HG03025 (cell line): ENCODE data around the gene ERFE.
"Not testable (repeated sequence)": the region's sequence is repeated elsewhere in the genome, so short reads cannot be mapped to it uniquely, and the experiment has no call there.

Experiments used
- ATAC-seq: cut with Tn5 transposase; IDR thresholded peaks from one replicate; pipeline ENCODE4 v1.9.1; 2021; ENCODE audit warnings: mild to moderate bottlenecking, moderate library complexity; ENCODE audit not compliant: unreplicated experiment, low FRiP score

Gene ERFE

DNA sequence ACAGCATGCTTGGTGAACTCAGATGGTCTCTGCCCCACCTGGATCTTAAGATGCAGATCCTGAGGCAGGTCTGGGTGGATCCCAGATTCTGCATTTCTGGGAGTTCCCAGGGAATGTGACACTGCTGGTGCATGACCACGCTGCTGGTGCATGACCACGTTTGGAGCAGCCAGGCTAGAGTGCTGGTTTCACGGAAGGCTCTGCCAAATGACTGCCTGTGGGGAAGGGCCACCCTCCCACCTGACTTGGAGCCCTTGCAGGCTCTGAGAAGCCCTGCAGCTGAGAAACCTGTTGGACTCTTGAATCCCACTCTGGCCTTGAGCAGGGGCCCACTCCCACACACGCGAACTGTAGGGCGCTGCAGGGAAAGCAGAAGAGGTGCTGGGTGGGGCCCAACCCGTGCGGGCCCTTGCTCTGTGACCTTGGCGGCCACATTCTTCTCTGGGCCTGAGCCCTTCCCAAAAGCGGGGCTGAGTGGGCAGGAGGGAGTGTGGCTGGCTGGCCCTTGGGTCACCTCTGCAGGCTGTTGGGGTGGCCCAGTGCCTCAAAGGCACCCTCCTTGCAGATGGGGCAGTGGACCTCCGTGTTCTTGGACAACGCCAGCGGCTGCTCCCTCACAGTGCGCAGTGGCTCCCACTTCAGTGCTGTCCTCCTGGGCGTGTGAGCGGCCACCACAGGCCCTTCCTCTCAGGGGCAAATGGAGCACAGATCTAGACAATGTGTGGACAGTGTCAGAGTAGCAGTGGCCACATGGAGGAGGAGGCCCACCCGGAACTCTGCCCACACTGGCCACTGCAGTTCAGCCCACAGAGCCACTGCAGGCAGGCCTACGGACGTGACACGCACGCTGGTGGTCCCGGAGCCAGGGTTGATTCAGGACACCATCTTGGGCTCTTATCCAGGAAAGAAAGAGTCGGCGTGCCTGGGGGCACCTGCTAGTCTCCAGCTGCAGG, 7.9 kb downstream of the ERFE start:
- ATAC-seq = no peak

- ATAC-seq = no peak
Measured at GRCh38 chr2:238167344-238167715, 8.6 kb downstream of the ERFE start.

DNA sequence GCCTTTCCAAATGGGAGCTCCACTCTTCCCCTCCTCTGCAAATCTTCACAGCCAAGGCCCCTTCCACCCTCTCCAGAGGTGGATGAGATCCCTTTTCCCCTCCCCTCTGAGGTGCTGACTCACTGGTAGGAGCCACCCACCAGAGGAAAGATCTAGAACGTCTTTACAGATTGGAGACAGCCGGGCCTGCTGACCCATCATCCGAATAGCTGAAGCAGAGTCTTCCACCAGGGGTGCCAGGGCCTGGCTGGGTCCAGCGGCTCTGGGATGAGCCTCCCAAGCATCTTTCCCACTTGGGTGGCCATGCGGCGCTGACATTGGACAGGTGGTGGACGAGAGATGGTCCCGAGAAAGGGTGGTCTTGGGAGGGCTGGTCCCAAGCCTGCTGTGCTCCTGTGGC, 9.0 kb downstream of the ERFE start:
- no peak for ATAC-seq

DNA sequence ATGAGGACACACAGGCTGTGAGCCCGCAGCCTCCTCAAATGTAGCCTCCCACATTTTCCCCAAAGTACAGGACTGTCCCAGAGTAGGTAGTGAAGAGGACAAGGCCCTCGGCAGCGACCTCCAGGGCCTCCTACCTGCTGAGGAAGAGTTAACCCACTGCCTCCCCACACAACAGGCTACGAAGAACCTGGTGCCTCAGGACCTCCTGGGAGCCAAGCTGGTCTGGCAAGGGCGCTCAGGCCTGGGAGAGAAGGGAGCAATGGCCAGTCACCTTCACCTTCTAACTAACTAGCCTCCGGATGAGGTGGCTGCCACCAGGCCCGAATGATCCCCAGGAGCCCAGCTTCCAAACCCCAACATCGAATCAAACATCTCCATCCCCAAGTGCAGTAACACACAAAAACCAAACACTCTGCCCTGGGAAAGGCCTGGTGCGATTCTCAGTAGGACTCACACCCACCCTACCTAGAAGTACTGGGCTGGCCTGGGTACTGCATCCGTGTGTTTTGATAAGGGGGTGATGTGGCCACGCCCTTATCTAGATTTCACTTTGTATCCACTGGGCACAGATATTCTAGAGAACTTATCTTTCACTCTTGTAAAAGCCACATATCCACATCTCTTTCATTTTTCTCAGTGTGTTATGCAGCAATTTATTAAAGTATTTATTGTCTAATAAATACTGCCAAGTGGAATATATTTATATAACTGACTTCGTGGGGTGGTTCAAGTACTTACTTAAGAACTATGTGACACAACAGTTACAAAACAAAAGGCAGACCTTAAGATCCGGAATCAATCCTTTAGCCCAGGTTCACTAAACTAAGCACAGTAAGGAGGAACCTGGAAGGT, 9.7 kb downstream of the ERFE start:
- no peak for ATAC-seq

GRCh38 chr2:238169048-238169707, 10.4 kb downstream of the ERFE start:
- ATAC-seq = no peak

DNA sequence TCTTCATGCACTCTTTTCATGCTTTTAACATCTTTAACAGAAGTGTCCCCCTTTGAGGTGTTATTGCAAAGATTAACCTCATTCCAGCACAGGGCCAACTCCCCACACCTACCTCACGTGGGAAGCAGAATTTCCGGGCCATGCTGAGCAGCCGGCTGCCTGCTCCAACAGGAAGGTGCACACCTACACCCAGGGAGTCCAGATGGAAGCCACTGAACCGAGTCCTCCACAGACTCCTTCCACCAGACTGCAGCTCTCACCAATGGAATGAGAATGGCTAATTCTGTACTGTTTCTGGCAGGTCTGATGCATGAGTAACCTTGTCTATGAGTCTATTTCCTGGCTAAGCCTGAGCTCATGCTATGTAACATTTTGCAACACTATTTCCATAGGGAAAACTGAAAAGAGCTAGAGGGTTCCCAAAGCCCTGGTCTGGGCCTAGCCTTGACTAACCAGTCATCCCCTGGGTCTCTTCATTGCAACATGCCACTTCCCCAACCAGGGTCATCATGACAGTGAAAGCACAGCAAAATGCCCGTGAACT, 11.0 kb downstream of the ERFE start:
- ATAC-seq = no peak

DNA sequence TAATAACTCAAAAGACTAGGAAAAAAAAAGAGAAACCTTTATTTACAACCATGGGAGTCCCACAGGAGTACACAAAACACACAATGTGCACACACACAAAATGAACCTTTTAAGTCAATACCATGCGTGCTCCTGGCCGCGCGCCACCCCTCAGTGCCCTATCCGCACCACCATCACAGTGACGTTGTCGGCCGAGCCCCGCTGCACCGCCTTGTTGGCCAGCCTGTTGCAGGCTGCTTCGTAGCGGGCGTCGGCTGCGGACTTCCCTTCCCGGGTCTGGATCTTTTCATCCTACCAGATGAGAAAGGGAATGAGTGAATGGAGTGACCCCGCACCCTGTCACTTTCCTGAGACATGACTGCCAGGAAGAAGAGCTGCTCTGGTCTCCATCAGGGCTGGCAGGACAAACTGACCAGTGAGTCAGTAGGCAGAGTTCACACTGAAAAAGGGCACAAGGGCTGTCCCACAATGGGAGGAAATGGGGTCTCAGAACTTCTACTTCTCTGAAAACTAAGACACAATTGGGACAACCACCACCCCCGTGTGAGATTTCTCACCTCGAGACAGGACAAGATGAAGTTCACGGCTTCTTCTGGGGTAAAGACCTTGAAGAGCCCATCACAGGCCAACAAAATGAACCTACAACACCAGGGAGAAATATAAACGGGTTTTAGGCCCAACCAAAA, 11.8 kb downstream of the ERFE start:
- ATAC-seq = no peak

DNA sequence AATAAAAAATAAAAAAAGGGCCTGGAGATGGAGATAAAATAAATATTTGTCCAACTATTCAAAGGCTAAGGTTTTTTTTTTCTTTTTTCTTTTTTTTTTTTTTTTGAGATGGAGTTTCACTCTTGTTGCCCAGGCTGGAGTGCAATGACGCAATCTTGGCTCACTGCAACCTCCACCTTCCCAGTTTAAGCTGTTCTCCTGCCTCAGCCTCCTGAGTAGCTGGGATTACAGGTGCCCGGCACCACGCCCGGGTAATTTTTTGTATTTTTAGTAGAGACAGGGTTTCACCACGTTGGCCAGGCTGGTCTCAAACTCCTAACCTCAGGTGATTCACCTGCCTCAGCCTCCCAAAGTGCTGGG, 12.3 kb downstream of the ERFE start:
- not testable (repeated sequence) for ATAC-seq

GRCh38 chr2:238171575-238172187, 12.9 kb downstream of the ERFE start:
- no peak for ATAC-seq

DNA sequence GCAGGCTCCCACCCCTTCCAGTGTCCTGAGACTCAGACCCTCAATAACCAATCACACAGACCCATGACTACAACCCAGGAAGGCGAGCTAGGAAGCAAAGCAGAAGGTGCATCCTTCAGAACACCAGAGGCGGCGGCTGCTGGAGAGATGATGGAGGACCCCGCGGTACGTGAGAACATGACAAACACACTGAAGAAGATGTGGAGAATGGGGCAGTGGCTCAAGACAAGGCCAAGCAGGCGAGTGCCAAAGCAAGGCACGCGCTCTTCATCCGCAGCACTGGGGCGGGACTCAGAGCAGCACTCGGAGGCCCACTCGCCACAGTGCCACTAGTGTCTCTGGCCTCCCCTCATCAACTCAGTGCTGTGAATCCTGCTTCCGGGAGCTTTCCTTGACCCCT, 13.7 kb downstream of the ERFE start:
- no peak for ATAC-seq

DNA sequence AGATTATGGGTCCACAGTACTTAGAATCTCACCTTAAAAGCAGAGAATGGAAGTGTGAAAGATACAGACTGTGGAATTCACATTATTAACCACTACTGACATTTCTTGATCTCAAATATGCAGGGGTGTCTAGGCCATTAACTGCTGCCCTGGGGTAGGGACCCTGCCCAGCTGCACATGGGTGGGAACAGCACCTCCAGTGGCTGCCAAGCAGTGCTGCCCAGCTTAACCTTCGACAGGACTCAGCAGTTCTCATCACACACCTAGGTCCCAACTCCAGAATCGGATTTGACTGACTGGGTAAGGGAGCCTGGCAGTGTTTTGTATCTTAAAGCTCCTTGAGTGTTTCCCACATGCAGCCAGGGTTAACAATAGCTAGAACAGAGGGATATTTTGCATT, 14.9 kb downstream of the ERFE start:
- ATAC-seq = no peak

DNA sequence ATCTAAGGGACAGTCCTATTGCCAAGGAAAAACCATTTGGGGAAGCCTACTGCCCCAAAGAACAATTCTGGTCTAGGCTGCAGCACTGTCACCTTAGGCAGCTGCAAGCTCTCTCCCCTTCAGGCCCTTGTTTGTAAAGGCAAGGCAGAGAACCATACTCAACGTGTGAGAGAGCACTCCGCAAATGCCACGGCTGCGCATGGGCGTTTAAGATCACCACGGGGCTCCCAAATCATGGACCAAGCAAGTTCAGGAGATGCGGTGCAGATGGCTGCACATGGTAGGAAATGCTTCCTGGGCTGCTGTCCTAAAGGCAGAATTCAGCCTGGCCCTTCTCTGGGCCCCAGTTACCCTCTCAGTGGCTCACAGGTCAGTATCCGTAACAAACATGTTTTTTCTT, 15.5 kb downstream of the ERFE start:
- no peak for ATAC-seq

DNA sequence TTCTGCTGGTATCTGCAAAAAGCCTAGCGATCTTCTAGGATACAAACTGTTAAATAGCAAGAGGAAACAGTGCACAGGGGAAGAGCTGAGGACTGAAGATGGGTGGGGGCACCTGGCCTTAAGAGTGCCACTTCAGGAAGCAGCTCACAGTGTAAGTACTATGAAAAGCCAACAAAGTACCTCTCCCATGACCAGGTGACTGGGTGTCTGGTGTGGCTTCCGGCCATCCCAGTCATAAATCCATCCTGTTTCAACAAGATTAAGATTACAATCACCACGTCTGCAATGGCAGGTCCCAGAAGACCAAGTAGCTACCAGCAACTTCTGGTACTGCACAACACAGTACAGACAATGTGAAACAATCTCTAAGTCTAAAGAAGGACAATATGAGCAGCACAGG, 15.9 kb downstream of the ERFE start:
- ATAC-seq = no peak

- no peak for ATAC-seq
Measured at GRCh38 chr2:238176613-238177012, 17.8 kb downstream of the ERFE start.

GRCh38 chr2:238180554-238180953, 21.8 kb downstream of the ERFE start:
- ATAC-seq = no peak

DNA sequence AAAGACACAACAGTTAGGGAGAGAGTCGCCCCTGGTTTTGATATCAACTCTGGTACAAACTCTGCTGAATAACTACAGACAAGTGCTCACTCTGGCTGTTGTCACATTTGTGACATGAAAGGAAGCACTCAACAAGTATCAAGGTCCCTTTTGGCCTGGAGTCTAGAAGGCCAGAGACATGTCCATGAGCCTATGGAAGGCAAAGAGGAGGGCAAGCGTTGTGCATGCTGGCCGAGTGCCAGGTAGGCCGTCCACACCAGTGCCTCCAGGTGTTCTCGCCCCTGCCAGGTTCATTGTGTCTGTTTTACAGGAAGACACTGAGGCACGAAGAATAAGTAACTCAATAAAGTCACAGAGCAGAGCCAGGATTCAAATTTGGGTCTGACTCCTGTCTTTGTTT, 23.6 kb downstream of the ERFE start:
- ATAC-seq = no peak

DNA sequence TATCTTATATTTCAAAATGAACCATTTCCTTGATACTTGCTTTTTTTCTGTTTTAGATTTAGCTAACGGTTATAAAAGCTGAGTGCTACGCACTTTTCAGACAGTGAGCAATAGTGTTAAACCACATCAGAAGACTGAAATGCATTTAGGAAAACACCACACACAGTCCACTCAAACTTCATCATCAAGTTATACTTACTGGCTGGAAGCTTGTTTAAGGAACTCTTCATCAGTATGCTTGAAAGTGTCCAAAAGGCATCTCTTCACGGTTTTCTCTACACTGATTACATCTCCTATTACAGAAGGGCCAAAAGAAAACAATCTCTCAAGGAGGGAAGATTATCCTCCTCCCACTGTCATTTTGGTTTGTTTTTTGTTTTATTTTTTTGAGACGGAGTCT, 25.1 kb downstream of the ERFE start:
- no peak for ATAC-seq

DNA sequence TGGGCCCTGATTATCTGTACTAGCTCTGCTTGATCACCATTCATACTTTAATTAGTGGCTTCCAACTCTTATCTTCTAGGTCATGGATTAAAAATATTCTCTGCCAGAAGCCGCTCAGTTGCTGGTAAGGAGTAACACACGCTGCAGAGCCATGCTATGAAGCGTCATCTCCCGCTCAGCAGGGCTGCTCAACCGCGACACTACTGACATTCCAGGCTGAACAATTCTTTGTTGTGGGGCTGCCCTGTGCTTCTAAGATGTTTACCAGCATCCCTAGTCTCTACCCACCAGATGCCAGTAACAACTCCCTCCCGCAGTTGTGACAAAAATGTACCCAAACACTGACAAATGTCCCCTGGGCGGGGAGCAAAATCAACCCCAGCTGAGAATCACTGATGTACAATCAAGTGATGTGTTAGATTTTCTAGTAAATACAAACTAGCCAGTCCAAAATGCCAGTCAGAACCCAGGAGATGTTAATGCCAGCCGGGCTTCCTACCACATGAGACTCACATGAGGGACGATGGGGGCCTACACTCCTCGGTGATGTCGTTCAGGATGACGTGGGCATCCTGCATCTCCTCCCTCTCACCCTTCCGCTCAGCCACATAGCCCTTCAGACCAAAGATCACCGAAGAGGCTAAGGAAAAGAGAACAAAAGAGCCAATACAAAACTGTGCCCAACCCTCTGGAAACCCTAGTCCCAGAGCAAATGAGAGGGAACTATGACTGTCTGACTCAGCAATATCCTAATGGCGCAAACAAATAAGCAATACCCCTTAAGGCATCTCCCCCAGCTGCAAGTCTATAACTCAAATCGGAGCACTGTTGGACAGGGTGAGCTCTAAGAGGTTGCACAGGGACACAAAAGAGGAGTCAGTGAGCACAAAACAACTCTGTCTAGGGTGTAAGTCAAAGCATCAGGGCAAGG, 29.1 kb downstream of the ERFE start:
- no peak for ATAC-seq

DNA sequence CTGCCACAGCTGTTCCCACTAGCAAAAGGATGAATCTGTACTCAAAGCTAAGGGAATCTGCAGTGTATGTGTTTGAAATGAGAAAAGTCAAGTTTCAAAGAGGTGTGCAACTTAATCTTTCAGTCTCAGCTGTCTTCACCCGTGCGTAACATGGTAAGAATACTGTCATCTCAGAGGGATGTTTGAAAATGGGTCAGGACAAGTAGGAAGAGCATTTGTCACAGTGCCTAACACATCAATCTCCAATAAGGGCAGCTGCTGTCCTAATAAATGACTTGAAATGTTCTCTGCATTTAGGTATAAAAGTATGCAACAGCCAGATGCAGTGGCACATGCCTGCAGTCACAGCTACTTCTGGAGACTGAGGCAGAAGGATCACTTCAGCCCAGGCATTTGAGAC, 31.7 kb downstream of the ERFE start:
- no peak for ATAC-seq
